ENCODE results near the gene ANKFY1. TPM values are rescaled to one million over a fixed set of nuclear protein-coding genes. Genes with fewer than 3 reads are reported as not detected.

Gene ANKFY1
- 38.8 and 42.8 TPM in 2 replicates for polyA plus RNA-seq (2011; rRNA removed)
- polyA minus RNA-seq (2011; rRNA and poly(A)+ RNA removed), result 67.3 and 83.3 TPM in 2 replicates

- Histone ChIP-seq H3K9me3 (ENCODE audit: control insufficient read depth, insufficient read depth, low read length) (peaks cover 18% of the 10 kb centered on the region), H3K27me3 (ENCODE audit: control insufficient read depth, insufficient read depth, low read length) (no peaks in the 10 kb centered on the region), H3K27ac (ENCODE audit: low read depth, low read length) (peak within 1 kb of the TSS; percentile 68), H3K4me3 (ENCODE audit: low read depth, low read length) (peak within 1 kb of the TSS; percentile 94)
- CTCF ChIA-PET, result interaction anchor here (1.0 kb wide), 1 partner anchor 48 kb away, joined by 4 read pairs; no protein-coding TSS in a partner anchor
- POLR2A ChIA-PET, result interaction anchor here (0.6 to 0.9 kb wide), 5 partner anchors 33 to 161 kb away, joined by 3 to 5 read pairs (median 4); no protein-coding TSS in a partner anchor
- DNase-seq (ENCODE audit: low read depth, low spot score), result peak; percentile 85
- TF ChIP-seq CTCF (IDR thresholded peaks at IDR 0.05; ENCODE audit: low read depth, low read length), result peak; percentile 9; the same call in 1 of the 2 replicates
These were observed at the start of gene ANKFY1 for GRCh38 chr17:4263282-4264215. TSS of gene ANKFY1 (minus strand) at chr17:4263979. CDS start at chr17:4263941, 38 bp downstream.

GRCh38 chr17:4310354-4311060 lies 46.7 kb upstream of the ANKFY1 start:
- POLR2A ChIA-PET, result no interaction called here
- no peak for TF ChIP-seq CTCF (IDR thresholded peaks at IDR 0.05; ENCODE audit: low read depth, low read length)
- CTCF ChIA-PET, result no interaction called here

GRCh38 chr17:4309897-4310296 lies 46.1 kb upstream of the ANKFY1 start:
- H3K9me3 ChIP-seq (ENCODE audit: control insufficient read depth, insufficient read depth, low read length), result no peaks in the 10 kb centered on the region
- CTCF ChIA-PET, result no interaction called here
- no peak for TF ChIP-seq CTCF (IDR thresholded peaks at IDR 0.05; ENCODE audit: low read depth, low read length)
- H3K27me3 ChIP-seq (ENCODE audit: control insufficient read depth, insufficient read depth, low read length), result no peaks in the 10 kb centered on the region
- no peak for DNase-seq (ENCODE audit: low read depth, low spot score)
- no peak overlapping the region for H3K4me3 ChIP-seq (ENCODE audit: low read depth, low read length)
- no peak overlapping the region for H3K27ac ChIP-seq (ENCODE audit: low read depth, low read length)
- POLR2A ChIA-PET, result no interaction called here

More at GRCh38 chr17:4310354-4311060, 46.7 kb upstream of the ANKFY1 start:
- Histone ChIP-seq H3K9me3 (ENCODE audit: control insufficient read depth, insufficient read depth, low read length) (no peaks in the 10 kb centered on the region; the same call in 1 of the 2 replicates), H3K4me3 (ENCODE audit: low read depth, low read length) (no peak overlapping the region), H3K27me3 (ENCODE audit: control insufficient read depth, insufficient read depth, low read length) (no peaks in the 10 kb centered on the region), H3K27ac (ENCODE audit: low read depth, low read length) (no peak overlapping the region)
- no peak for DNase-seq (ENCODE audit: low read depth, low spot score)

- Histone ChIP-seq H3K9me3 (ENCODE audit: control insufficient read depth, insufficient read depth, low read length) (no peaks in the 10 kb centered on the region), H3K27ac (ENCODE audit: low read depth, low read length) (no peak overlapping the region), H3K27me3 (ENCODE audit: control insufficient read depth, insufficient read depth, low read length) (no peaks in the 10 kb centered on the region), H3K4me3 (ENCODE audit: low read depth, low read length) (no peak overlapping the region)
- TF ChIP-seq CTCF (IDR thresholded peaks at IDR 0.05; ENCODE audit: low read depth, low read length), result no peak
- ChIA-PET POLR2A (no interaction called here), CTCF (interaction anchor here (1.4 kb wide), 1 partner anchor 9 kb away, joined by 6 read pairs; no protein-coding TSS in a partner anchor)
- DNase-seq (ENCODE audit: low read depth, low spot score), result no peak
These were observed 43.6 kb upstream of the ANKFY1 start for GRCh38 chr17:4307179-4307930.
